ENCODE data around the gene WDR7.

WDR7 gene

DNA sequence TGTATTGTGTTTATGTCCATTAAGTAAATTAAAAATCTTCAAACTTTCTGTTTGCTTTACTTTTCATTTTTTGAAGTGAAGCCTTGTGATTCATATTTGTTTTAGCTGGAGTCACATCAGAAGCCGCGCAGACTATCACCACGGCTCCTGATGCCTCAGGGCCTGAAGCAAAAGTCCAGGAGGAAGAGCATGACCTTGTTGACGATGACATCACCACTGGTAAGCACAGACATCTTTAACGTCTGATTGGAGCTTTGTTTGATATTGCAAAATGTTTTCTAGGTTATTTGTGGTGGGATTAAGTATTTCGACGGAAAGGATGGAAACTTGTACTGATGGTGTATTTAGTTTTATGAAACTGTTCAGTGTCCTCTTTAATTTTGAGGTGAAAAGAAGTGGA lies 164.8 kb downstream of the WDR7 start:
- no peak for DNase-seq

DNA sequence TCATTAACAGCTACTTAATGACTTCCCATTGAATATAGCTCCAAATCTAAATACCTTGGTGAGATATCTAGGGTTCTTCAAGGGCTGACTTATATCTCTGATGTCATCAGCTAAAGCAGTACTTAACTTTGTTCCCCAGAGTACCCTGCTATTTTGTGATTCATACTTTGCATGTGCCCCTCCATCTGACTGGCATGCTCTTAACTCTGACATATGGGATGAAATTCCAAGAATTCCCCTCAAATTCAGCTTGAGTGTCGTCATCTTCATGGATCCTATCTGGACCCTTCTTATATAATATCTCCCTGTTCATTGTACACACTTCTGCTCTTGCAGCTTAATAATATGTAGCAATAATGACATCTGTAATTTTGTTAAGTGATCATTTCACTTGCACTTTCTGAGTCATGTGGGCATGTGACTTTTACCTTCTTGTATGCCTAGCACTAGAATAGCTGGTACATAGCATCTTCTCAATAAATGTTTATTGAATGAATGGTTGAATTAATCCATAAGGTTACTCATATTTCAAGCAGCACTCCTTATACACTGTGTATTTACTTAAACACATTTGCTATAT lies 172.9 kb downstream of the WDR7 start:
- DNase-seq, result no peak

DNA sequence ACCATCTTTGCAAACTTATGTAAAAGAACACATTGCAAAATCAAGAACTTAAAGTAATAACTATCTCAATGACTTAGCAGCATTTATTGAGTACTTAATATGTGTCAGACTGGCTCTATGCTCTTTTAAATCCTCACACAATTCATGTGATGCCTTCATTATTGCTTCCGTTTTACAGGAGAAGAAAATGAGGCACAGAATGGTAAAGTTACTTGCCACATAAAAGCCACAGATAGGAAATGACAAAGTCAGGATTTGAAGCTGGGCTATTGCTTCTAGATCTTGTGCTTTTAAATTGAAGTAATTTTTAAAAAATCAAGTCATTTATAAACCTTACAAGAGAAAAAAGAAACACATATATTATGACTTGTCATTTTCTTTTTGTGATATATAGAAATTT lies 174.2 kb downstream of the WDR7 start:
- no peak for DNase-seq

DNA sequence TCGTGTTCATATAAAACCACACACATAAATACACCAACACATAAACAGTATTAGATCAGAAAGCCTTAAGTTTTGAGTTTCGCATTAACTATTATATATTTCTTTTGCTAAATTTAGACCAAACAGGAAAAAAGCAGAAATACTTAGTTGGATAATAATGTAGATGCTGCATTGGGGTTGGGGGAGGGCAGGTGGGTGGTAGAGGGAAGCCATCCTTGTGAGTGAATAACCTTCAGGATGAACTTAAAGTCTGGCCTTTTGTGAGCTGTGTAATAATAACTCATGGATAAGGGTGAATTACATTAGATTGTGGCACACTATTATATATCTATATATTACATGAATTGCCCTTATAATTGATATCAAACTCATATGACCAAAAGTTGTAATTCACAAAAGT lies 174.7 kb downstream of the WDR7 start:
- no peak for DNase-seq

DNA sequence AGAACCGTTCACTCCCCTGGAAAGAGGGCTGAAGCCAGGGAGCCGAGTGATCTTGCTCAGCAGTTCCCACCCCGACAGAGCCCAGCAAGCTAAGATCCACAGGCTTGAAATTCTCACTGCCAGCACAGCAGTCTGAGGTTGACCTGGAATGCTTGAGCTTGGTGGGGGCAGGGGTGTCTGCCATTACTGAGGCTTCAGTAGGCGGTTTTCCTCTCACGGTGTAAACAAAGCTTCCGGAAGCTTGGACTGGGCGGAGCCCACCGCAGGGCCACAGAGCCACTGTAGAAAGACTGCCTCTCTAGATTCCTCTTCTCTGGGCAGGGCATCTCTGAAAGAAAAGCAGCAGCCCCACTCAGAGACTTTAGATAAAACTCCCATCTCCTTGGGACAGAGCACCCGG lies 180.8 kb downstream of the WDR7 start:
- no peak for DNase-seq

DNA sequence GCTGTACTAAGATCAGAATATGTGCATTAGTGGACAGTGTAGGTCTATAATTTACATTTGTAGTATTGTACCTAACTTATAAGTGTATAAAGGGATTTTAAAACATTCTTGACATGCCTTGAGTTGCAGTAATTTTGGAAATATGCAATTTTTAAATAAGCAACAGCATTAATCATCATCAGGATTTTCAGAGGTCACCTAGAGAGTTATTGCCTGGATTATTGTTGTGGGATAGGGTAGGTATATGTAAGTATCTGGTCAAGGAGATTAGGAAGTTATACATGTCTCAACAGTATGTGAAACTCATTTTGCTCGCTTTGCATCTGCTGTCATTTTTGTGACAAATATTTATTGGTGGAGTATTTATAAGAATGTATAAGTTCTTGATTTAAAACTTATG lies 184.2 kb downstream of the WDR7 start:
- DNase-seq, result no peak

DNA sequence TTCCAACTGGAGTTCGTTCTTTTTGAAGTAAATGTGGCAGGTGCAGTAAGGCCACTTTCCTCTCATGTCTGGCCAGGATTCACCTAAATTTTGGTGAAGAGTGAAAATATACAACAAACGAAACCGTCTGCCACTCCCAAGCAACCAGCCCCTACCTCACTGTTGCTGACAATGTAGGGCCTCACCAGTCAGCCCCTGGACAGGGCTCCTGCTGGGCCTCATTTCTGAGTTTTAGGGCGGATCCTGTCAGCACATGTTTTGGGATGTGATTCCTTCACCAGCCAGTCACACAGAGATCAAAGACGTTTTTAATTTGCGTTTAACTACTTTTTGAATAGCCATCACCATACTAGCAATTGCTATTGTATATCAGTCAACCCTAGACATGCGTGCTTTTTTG lies 185.0 kb downstream of the WDR7 start:
- no peak for DNase-seq

DNA sequence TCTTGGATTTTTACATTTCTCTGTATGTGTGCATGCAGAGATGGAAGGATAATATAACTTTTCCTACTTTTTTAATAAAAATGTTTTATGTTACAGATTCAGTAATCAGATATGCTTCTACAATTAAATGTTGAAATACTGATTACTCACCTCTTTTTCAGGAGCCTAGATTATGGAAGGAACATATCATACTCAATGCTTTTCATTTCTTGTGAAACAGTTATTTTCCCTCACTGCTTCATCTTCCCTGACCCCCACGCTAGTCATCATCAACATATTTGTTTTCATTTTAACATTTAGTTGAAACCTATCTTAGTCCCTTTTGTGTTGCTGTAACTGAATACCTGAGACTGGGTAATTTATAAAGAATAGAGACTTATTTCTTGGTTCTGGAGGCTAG lies 190.7 kb downstream of the WDR7 start:
- DNase-seq, result no peak

DNA sequence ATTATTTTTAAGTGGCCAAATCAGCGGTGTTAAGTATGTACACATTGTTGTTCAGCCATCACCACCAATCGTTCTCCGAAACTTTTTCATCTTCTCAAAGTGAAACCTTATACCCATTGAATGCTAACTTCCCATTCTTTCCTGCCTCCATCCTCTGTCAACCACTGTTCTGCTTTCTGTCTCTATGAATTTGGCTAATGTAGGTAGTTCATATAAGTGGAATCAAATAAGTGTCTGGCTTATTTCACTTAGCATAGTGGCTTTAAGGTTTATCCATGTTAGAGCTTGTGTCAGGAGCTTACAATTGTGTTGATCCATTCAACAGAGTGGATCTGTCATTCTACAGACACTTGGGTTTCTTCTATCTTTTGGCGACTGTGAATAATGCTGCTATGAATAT lies 192.1 kb downstream of the WDR7 start:
- no peak for DNase-seq

DNA sequence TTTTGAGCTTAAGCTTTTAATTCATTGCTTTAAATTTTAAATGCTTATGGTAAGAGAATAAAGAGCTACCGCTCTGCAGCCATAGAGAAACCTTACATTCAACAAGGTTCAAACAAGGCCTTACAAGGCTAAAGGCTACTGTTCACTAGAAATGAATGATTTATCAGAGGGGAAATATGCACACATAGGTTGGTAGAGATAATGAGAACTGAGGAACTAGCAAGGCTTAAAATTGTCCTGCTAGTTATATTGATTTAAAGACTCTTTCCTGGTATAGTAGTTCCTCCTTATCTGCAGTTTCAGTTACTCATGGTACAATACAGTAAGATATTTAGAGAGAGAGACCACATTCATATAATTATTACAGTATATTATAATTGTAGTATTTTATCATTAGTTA lies 193.4 kb downstream of the WDR7 start:
- DNase-seq, result no peak

DNA sequence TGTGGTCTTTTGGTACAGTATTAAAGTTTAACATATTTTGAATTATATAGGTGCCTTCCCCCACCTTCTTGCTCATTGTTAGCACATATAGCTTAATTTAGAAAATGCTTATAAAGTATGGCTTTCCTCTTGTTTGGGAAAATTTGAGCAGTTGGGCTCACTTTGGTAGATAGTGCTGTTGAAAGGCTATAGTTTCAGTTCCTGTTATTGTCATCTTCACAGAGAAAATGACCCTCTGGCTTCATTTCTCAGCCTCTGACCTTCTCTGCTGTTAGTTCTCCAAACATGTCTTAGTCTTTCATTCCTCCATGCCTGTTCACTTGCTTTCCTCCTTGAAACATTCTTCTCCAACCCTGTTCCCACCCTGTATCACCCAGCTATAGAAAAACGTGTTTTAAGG lies 200.6 kb downstream of the WDR7 start:
- no peak for DNase-seq

DNA sequence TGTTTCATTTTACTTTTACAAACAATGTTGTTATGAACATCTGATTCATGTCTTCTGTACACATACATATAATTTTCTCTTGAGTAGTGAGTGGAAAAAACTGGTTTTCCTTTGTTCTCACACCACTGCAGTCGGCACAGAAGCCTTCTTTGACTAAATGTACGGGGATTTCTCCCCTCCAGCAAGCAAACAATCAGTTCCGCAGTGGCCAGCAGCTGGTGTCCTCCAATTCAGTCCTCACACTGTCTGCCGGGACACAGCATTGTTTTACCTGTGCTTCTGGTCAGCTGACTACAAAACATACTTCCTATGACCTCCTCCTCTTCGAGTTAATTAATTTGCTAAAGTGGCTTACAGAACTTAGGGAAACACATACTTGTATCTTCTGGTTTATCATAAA lies 202.8 kb downstream of the WDR7 start:
- no peak for DNase-seq

DNA sequence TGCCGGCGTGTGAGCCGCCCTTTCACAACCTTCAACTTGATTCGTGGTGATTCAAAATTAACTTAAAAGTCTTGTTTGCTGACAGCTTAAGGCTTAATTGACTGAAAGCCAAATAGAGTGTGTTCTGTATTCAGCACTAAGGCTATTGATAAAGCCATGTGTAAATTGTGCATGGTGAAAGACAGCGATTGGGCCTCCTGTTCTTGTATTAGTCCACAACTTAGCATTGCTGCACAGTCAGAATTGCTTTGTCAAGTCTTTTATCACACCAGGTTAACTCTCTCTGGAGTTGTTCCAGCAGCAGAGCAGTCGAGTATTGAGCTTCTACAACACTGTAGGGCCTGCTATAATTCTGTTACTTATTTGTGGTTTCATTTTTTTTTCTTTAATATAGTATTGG lies 210.1 kb downstream of the WDR7 start:
- DNase-seq, result no peak

DNA sequence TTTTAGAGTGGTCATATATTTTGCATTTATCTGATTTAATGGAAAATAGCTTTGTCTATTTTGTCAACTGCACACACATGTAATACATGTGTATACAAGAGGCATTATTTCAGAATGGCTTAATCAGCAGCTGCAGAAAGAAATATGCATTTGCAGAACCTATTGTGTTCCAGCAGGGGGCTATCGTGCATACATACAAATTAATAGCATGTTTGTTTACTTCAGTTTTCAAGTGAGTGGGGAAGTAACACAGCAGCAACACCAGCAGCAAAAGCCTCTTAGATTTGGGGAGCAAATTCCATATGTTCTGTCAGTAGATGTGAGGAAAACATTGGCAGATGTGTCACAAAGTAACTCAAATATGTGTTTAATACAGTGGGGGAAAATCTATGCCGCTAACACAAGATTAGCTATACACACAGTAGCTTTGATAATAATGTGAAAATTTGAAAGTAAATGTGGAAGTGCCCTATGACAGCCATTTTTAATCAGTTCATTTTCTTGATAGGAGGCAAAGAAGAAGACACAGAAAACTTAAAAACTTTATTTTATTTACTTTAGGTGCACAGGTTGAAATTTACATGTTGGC lies 218.1 kb downstream of the WDR7 start:
- peak in 1 of 2 donors; percentile 28 for DNase-seq

DNA sequence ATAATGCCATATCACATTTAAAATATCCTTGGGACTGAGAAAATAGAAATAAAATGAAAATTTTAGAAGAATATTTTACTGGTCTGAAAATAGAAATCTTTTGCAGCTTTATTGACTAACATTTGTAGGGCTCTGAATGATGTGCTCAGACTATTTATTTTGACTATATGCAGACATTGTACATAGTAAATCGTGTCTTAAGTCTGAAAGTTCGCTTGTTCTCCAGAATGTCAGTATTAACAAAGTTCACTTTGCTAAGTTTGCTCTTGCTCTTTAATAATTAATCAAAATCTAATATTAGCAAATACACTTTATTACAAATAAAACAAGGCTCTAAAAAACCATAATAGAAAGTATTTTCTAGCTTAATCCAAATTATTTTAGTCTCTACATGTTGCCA lies 219.8 kb downstream of the WDR7 start:
- no peak for DNase-seq

DNA sequence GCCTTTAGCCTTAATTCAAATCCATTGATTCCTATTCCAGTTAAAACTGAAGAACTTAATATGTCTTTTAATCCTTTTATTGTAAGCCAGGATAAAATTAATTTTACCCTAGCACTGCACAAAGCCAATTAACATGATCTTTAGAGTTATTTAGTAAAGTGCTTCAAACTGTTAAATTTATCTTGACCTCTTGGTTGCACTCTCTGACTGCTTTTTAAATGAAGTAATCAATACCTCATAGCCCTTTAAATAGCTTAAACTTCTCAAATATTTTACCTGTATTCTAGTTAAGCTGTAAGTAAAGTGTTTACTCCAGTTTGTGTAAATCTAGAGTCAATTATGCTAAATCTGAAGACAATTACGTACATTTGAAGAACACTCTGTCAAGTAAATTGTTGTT lies 221.0 kb downstream of the WDR7 start:
- DNase-seq, result no peak

DNA sequence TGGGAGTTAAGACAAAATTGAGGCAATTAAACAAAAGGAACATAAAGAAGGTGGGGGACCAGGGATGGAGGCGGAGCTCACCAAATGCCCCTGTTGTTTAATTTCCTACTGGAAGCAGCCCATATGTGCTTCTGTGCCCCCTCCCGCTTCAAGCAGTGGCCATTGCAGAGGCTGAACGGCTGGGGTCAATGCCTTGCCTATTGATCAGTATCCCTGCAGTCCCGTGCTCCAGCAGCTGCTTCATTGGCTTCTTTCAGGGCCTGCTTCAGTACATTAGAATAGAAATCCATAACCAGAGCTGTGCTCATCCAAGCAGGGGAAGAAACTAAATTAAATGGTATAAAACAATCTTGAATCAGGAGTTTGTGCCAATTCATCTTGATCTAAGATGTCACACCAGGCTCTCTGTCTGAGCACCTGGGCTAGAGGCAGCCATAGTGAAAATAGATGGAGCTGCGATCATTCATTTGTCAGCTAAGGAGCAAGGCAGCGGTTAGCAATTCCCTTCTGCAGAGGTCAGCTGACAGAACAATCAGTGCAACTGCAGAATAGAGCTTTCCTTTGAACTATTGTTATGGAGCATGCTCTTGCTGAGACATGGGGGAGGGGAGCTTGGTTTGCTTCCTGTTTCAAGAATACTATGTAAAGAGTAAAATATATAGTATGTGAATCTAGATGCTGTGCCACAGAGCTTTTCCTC lies 222.4 kb downstream of the WDR7 start:
- no peak for DNase-seq

DNA sequence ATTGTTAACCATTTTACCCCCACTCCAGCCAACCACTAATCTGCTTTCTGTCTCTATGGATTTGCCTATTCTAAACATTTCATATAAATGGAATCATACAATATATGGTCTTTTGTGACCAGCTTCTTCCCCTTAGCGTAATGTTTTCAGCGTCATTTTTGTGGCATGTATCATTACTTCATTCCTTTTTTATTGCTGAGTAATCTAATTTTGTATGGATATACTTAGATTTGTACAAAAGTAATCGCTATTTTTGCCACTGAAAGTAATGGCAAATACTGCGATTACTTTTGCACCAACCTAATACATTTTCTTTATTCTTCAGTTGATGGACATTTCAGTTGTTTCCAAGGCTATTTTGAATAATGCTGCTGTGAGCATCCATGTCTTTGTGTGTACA lies 227.6 kb downstream of the WDR7 start:
- DNase-seq, result no peak

DNA sequence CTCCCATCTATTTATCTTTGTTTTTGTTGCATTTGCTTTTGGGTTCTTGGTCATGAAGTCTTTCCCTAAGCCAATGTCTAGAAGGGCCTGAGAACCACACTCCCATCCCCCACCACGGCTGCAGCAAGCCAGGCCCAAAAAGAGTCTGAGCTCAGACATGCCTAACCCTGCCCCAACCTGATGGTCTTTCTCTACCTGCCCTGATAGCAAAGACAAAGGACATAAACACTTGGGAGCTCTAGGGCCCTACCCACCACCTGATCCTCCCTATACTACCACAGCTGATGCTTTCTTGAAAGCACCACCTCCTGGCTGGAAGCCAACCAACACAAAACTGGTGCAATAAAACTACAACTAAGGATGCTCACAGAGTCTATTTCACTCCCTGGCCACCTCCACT lies 233.4 kb downstream of the WDR7 start:
- no peak for DNase-seq

DNA sequence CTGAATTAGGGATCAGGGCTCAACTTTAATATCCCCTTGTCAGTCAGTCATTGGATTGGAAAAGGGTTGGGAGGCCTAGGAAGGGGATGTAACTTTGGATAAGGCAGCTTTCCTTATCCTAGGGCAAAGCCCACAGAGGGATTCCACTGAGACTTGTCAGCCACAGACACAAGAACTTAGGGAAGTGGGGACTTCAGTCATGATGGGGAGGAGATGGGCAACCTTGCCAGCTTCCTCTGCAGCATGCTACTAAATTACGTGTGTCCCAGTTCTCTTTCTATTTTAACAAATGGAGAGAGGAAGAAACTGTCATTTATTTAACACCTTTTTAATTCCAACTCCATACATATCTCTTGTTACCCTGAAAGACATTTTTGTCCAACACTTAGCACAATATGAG lies 237.8 kb downstream of the WDR7 start:
- DNase-seq, result no peak

DNA sequence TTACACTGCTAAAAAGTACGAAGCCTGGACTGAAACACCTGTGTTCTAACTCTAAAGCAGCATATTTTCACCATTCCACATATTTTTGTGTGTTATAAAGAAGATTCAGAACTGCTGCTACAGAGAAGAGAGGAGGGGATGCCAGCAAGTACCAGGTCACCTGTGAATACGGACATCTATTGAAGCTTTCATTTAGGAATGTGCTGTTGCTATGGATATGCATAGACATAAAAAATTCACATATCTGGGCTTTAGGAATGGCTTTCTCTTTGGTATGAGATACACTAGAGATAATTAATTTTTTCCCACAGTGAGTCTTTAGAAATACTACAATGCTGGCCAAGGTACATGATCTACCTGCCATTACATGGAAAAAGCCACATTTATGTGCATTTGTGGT lies 238.5 kb downstream of the WDR7 start:
- no peak for DNase-seq

DNA sequence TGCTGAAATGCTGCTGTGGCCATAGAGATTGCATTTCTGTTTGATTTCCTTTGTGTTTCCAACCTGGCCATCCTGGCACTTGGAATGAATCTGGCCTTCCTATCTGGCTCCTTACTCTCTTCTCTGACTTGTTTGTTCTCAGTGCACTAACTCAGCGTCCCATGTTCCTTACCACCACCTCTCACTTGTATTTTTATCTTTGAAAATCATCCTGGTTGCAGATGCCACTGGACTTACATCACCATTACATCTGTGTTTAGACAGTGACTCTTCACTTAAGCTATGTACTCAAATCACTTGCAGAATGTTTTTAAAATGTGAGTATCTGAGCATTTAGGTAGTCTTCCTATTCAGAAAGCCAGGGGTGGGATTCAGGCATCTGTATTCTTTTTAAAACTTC lies 239.5 kb downstream of the WDR7 start:
- no peak for DNase-seq

DNA sequence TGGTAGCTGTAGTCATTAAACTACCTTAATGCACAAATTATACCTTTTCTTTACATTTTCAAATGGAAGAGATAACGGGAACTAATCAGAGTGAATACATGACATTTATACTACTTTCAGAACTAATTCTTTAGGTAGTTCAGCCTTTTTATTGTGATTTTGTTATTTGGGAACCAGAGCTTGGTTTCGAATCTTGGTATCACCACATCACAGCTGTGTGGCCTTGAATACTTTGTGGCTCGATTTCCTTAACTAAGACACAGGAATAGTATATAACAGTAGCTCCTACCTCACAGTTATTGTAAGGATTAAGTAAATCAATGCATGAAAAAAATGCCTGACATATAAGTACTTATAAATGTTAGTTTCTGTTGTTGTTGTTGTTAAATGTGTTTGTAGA lies 240.0 kb downstream of the WDR7 start:
- DNase-seq, result no peak

DNA sequence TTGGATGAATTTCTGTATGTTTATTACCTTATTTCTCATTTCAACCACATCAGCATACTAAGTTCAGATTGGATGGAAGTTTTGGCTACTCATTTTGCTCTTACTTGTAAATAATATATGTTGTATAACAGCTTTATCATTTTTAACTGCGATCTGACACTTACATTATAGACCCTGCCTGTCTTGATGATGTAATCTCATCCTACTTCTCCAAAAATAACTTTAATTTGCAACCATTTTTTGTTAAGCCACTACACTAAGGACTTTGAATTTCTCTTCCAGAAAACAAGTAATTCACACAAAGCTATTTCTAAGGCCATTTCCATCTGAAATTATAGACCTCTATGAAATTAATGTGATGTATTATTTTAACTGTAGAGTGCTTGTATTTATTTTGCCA lies 240.7 kb downstream of the WDR7 start:
- DNase-seq, result no peak

DNA sequence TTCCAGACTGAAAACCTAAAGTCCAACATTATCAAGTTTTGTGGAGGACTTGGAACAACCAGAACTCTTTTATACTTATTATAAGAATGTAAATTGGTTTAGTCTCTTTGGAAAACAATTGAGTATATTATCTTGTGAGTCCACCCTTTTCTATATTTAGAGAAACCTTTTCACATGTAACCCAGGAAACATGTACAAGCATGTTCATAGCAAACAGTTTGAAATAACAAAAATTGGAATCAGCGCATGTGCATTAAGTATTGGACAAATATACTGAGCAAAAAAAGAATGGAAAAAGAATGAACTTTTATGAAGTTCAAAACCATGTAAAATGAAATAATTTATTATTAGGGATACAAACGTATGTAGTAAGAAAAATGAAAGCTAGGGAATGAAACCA lies 246.0 kb downstream of the WDR7 start:
- DNase-seq, result no peak

All from CD4-positive, alpha-beta T cell treated with Interleukin-1 beta for 1 hour (primary cell).